Thoracic aorta endothelial cell (primary cell): ENCODE measurements around the gene DENND5B. TPM values are rescaled to one million over a fixed set of nuclear protein-coding genes. Genes with fewer than 3 reads are reported as not detected.

Experiments used
- small RNA-seq: library from RNA; depleted of rRNA; stranded (forward); fragments of <200 nt; gene quantifications from one replicate; pipeline ENCODE3, GENCODE V24; 2012
- total RNA-seq: library from RNA; depleted of rRNA; stranded (reverse); fragments of >200 nt; gene quantifications from 2 replicates; pipeline ENCODE4 v1.2.3, GENCODE V29; 2012

Gene DENND5B
- 15.2 and 19.4 TPM in 2 replicates for total RNA-seq

GRCh38 chr12:31590642-31591379 lies at the start of gene DENND5B:
TSS of gene DENND5B (minus strand) at chr12:31591136. CDS start at chr12:31590832, 304 bp downstream.

Small RNAs within 50 kb of the gene (small RNA-seq; reads per million reads assigned to genes)
- gene RF00019 (not detected), gene RF00026 (not detected), gene RNU5F-4P (not detected), gene RNU6-618P (not detected), gene RPL31P50 (not detected)

Other genes starting within 250 kb of the DENND5B start
- 2.4 and 2.7 TPM in 2 replicates for gene ETFBKMT, start 68.6 kb upstream of the DENND5B start, total RNA-seq
- gene AMN1, start 137.9 kb upstream of the DENND5B start, total RNA-seq = 16.6 and 17.7 TPM in 2 replicates